ENCODE data around the gene LYVE1. TPM values are rescaled to one million over a fixed set of nuclear protein-coding genes. Genes with fewer than 3 reads are reported as not detected.

Gene LYVE1, protein sequence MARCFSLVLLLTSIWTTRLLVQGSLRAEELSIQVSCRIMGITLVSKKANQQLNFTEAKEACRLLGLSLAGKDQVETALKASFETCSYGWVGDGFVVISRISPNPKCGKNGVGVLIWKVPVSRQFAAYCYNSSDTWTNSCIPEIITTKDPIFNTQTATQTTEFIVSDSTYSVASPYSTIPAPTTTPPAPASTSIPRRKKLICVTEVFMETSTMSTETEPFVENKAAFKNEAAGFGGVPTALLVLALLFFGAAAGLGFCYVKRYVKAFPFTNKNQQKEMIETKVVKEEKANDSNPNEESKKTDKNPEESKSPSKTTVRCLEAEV
- 100 to 1,000 TPM in 1 of 6 donors, 10 to 100 TPM in 4, 1 to 10 TPM in 1; 5.2 to 105 (median 24.6) TPM for total RNA-seq

DNA sequence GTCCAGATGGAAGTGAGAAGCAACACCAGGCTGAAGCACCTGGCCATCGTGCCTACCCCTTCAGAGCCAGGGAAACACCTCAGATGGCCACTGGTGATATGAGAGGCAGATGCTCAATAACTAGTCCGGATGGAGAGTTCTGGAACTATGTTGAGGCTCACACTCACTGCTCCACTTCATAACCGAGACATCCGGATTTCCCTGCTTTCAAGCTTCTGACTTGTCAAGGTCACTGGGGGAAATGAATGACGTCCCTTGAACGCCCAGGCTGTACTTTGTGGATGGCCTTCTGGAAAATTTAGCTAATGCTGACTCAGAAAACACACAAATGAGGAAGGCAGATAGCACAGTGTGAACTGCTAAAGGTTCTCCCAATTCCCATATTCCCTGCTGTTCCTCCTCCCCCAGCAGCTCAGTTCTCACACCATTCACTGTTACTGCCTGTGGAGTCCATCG is at the start of gene LYVE1:
TSS of gene LYVE1 (minus strand) at position 180 of the 456 bp plus-strand sequence. CDS start at position 47, 133 bp downstream.
- peak within 1 kb of the TSS in 3 of 4 donors; percentile 47 to 65 (median 52) for H3K27ac ChIP-seq
- ATAC-seq (ENCODE audit: low FRiP score in 2 of 2) (peak; percentile 63 to 81), DNase-seq (no peak)
- peak within 1 kb of the TSS in 2 of 4 donors; percentile 5 to 27 for H3K4me3 ChIP-seq
- peak in 1 of 4 donors; percentile 45 for TF ChIP-seq POLR2A (IDR thresholded peaks at IDR 0.05)
- TF ChIP-seq, protein P1, sequence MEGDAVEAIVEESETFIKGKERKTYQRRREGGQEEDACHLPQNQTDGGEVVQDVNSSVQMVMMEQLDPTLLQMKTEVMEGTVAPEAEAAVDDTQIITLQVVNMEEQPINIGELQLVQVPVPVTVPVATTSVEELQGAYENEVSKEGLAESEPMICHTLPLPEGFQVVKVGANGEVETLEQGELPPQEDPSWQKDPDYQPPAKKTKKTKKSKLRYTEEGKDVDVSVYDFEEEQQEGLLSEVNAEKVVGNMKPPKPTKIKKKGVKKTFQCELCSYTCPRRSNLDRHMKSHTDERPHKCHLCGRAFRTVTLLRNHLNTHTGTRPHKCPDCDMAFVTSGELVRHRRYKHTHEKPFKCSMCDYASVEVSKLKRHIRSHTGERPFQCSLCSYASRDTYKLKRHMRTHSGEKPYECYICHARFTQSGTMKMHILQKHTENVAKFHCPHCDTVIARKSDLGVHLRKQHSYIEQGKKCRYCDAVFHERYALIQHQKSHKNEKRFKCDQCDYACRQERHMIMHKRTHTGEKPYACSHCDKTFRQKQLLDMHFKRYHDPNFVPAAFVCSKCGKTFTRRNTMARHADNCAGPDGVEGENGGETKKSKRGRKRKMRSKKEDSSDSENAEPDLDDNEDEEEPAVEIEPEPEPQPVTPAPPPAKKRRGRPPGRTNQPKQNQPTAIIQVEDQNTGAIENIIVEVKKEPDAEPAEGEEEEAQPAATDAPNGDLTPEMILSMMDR (IDR thresholded peaks at IDR 0.05) = no peak
- peak in 2 of 4 donors; percentile 38 to 62 for TF ChIP-seq EP300 (IDR thresholded peaks at IDR 0.05)
- peak; percentile 49 to 70 for TF ChIP-seq POLR2AphosphoS5 (IDR thresholded peaks at IDR 0.05)
- 56 to 68% methylated on average over 7 of the region's 7 CpGs for WGBS, 2 donors
- peaks cover 0 to 16% (median 8%) of the 10 kb centered on the region in 4 donors for H3K4me1 ChIP-seq
- H3K9me3 ChIP-seq = no peaks in the 10 kb centered on the region
- H3K27me3 ChIP-seq = no peaks in the 10 kb centered on the region
- peaks cover 0 to 2% (median 0%) of the 10 kb centered on the region in 4 donors for H3K36me3 ChIP-seq

DNA sequence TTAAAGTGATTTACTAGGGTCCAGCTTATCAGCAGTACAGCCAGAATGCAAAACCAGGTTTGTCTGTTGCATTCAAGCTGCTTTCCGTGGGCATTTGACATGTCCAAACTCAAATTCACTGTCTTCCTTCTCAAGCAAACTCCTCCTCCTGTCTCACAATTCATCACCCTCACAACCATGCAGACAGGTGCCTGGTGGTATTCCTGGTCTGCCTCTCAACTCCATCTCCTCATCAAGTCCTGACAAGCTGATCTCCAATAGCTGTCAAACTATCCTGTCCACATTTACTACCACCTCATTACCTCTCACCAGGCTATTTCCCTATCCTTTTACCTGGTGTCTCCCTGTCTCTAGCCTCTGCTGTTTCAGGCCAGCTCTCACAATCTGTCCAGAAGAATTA is 49.1 kb upstream of the LYVE1 start:
- Histone ChIP-seq H3K36me3 (no peaks in the 10 kb centered on the region), H3K4me3 (no peak overlapping the region), H3K27ac (peak overlapping the region in 2 of 4 donors; percentile 4 to 64), H3K4me1 (peaks cover 6 to 23% (median 14%) of the 10 kb centered on the region in 4 donors), H3K9me3 (no peaks in the 10 kb centered on the region), H3K27me3 (no peaks in the 10 kb centered on the region)
- no peak for DNase-seq
- TF ChIP-seq, protein P1 (IDR thresholded peaks at IDR 0.05) = no peak
- TF ChIP-seq POLR2AphosphoS5 (IDR thresholded peaks at IDR 0.05) (no peak), POLR2A (IDR thresholded peaks at IDR 0.05) (no peak), EP300 (IDR thresholded peaks at IDR 0.05) (no peak)
- no peak for ATAC-seq (ENCODE audit: low FRiP score in 2 of 2)
- 52 to 61% methylated on average over 1 of the region's 1 CpG for WGBS, 2 donors

DNA sequence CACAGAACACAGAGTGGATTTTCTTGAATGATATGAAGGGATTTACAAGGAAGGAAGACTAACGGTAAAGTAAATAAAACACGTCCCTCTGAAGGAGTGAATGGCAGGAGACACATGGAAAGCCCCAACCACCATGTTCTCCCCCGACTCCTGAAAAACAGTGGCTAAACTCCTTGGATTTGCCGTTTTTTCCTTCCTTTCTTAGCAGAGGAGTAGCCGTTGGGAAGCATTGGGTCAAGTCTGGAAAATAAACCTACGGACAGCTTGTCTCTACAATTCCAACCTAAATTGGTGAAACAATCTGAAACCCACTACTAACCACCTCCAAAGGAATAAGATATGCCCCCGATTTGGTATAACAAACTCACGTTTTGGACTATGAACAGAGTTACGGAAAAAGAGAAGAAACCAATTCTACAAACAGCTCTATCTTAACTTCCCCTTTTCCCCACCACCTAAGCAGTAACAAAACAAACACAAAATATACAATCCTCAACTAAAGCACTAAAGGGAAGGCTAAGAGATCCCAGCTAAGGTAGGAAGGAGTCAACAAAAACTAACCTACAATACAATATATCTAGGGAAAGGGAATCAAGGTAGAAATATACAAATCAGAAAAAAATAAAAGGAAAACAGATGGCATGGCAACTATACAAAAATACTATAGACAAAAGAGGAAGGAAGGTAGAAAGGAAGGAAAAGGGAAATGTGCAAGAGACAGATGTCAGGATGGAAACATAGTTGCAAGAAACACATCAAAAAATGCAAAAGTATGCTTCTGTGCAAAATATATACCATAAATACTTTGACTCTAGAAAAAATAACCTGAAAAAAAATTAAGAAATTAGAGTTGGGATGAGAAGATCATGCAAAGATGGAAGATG is 43.8 kb upstream of the LYVE1 start:
- WGBS, 2 donors = 70 to 79% methylated on average over 9 of the region's 9 CpGs
- TF ChIP-seq POLR2AphosphoS5 (IDR thresholded peaks at IDR 0.05) (no peak), POLR2A (IDR thresholded peaks at IDR 0.05) (no peak), EP300 (IDR thresholded peaks at IDR 0.05) (no peak)
- TF ChIP-seq, protein P1 (IDR thresholded peaks at IDR 0.05) = no peak

DNA sequence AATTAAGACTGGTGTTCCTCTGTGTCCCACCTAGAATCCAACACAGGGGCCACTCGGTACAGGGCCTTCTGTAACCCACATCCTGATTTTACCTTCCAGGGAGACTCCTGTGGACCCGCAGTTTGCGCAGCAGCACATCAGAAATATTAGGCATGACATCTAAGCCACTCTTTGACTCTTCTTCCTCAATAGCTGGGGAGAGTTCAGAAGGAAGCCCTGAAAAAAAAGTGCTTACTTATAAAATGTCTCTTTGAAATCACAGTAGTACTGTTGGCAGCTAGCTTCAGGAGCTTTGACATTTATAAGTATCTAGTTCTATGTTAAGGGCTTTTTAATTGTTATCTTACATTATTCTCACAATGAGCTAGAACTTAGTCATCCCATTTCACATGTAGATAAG is 41.2 kb upstream of the LYVE1 start:
- peak overlapping the region in 2 of 4 donors; percentile 81 to 89 for H3K27ac ChIP-seq

More for the DNA sequence above, 43.8 kb upstream of the LYVE1 start:
- H3K9me3 ChIP-seq = no peaks in the 10 kb centered on the region
- peak overlapping the region in 3 of 4 donors; percentile 56 to 72 (median 68) for H3K27ac ChIP-seq
- no peaks in the 10 kb centered on the region for H3K36me3 ChIP-seq
- DNase-seq (no peak), ATAC-seq (ENCODE audit: low FRiP score in 2 of 2) (no peak)
- H3K4me1 ChIP-seq = peaks cover 16 to 24% (median 18%) of the 10 kb centered on the region in 4 donors
- H3K27me3 ChIP-seq = no peaks in the 10 kb centered on the region
- no peak overlapping the region for H3K4me3 ChIP-seq

DNA sequence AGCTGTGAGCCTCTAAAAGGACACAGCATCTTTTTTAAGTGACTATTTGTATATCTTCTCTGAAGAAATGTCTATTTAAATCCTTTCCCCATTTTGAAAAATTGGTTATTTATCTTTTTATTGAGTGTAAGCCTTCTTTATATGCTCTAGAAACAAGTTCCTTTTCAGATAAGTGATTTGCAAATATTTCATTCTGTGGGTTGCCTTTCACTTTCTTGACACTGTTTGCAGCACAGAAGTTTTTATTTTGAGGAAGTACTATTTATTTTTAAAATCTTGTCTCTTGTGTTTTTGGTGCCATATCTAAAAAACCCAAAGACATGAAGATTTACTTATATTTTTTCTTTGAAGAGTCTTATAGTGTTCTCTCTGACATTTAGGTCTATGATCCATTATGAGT is 40.1 kb upstream of the LYVE1 start:
- Histone ChIP-seq H3K4me1 (peaks cover 37 to 52% (median 46%) of the 10 kb centered on the region in 4 donors), H3K27me3 (no peaks in the 10 kb centered on the region), H3K36me3 (no peaks in the 10 kb centered on the region), H3K27ac (peak overlapping the region; percentile 34 to 89 (median 80)), H3K9me3 (no peaks in the 10 kb centered on the region), H3K4me3 (no peak overlapping the region)
- ATAC-seq (ENCODE audit: low FRiP score in 2 of 2) = no peak
- DNase-seq = no peak
- TF ChIP-seq, protein P1 (IDR thresholded peaks at IDR 0.05) = no peak
- TF ChIP-seq EP300 (IDR thresholded peaks at IDR 0.05) = no peak
- no peak for TF ChIP-seq POLR2AphosphoS5 (IDR thresholded peaks at IDR 0.05)
- TF ChIP-seq POLR2A (IDR thresholded peaks at IDR 0.05) = no peak

More for the DNA sequence above, 41.2 kb upstream of the LYVE1 start:
- Histone ChIP-seq H3K27me3 (no peaks in the 10 kb centered on the region), H3K4me3 (no peak overlapping the region), H3K4me1 (peaks cover 37 to 44% (median 40%) of the 10 kb centered on the region in 4 donors), H3K9me3 (no peaks in the 10 kb centered on the region), H3K36me3 (no peaks in the 10 kb centered on the region)
- ATAC-seq (ENCODE audit: low FRiP score in 2 of 2) = no peak
- WGBS, 2 donors = 93 to 96% methylated on average over 3 of the region's 3 CpGs
- DNase-seq = no peak
- no peak for TF ChIP-seq POLR2AphosphoS5 (IDR thresholded peaks at IDR 0.05)
- no peak for TF ChIP-seq EP300 (IDR thresholded peaks at IDR 0.05)
- TF ChIP-seq POLR2A (IDR thresholded peaks at IDR 0.05) = no peak
